Tibial nerve (tissue), 4 donors: ENCODE data around the gene FOXF2. TPM values are rescaled to one million over a fixed set of nuclear protein-coding genes. Genes with fewer than 3 reads are reported as not detected.

Experiments used
- DNase-seq, 2 donors: peaks; one replicate each; pipeline ENCODE4 v3.0.0-alpha.2; 2019; ENCODE audit warnings: low spot score in 2 of 2
- H3K27ac ChIP-seq, 4 donors: fragments of 200-600 bp; sonication (generic) in 3 of 4; one replicate each; pipeline ENCODE4 v1.5.1; 2017 to 2019; ENCODE audit warnings: mild to moderate bottlenecking in 1 of 4
- H3K27me3 ChIP-seq, 2 donors: fragments of 200-600 bp; sonication (generic) in 1 of 2; one replicate each; pipeline versions ENCODE4 v1.5.1 to v1.6.0; 2017 to 2019
- H3K36me3 ChIP-seq, 3 donors: fragments of 200-600 bp; sonication (generic); one replicate each; pipeline ENCODE4 v1.5.1; 2018 to 2019
- H3K4me1 ChIP-seq, 4 donors: fragments of 200-600 bp; sonication (generic) in 3 of 4; one replicate each; pipeline ENCODE4 v1.5.1; 2017 to 2019
- H3K4me3 ChIP-seq, 4 donors: fragments of 200-600 bp; sonication (generic) in 3 of 4; one replicate each; pipeline ENCODE4 v1.5.1; 2017 to 2019; ENCODE audit warnings: mild to moderate bottlenecking in 1 of 4, moderate library complexity in 1 of 4
- H3K9me3 ChIP-seq, 4 donors: fragments of 200-600 bp; sonication (generic) in 3 of 4; one replicate each; pipeline ENCODE4 v1.5.1; 2017 to 2019
- CTCF ChIP-seq, 5 experiments: fragments of 200-600 bp in 3 of 5; fragments of 450-650 bp in 2 of 5; sonication (generic) in 3 of 5; IDR thresholded peaks; one replicate each; pipeline ENCODE4 v1.5.1; 2016 to 2019; ENCODE audit warnings: antibody characterized with exemption in 5 of 5, mild to moderate bottlenecking in 3 of 5, moderate library complexity in 2 of 5
- EP300 ChIP-seq, 2 donors: sonication (generic); formaldehyde crosslinking; IDR thresholded peaks; one replicate each; pipeline ENCODE4 v1.6.1; 2017; ENCODE audit warnings: antibody characterized with exemption in 2 of 2, mild to moderate bottlenecking in 1 of 2
- POLR2A ChIP-seq, 2 donors: fragments of 450-650 bp; IDR thresholded peaks; one replicate each; pipeline ENCODE4 v1.6.1; 2017; ENCODE audit warnings: antibody characterized with exemption in 2 of 2, mild to moderate bottlenecking in 2 of 2, moderate library complexity in 2 of 2
- WGBS, 2 donors: methylation state at CpG; one replicate each; pipeline ENCODE4 v1.1.5; 2018; 5-methylcytosine and 5-hydroxymethylcytosine counted together
- total RNA-seq, 4 donors: library from RNA; depleted of rRNA; stranded (reverse); fragments of >200 nt; gene quantifications; one replicate each; pipeline ENCODE4 v1.1.0, GENCODE V29; 2016

Gene FOXF2
- total RNA-seq, 4 donors from 2014 or later, result 0.21 to 2.4 (median 0.71) TPM

GRCh38 chr6:1402868-1403267 is 13.5 kb downstream of the FOXF2 start:
- no peak for DNase-seq
- no peak overlapping the region for H3K27ac ChIP-seq
- 92 to 93% methylated on average over 2 of the region's 2 CpGs for WGBS, 2 donors
- H3K27me3 ChIP-seq, result peaks cover 0 to 27% of the 10 kb centered on the region in 2 donors
- peaks cover 0 to 10% (median 0%) of the 10 kb centered on the region in 4 donors for H3K4me1 ChIP-seq
- H3K36me3 ChIP-seq, result no peaks in the 10 kb centered on the region
- TF ChIP-seq EP300 (IDR thresholded peaks at IDR 0.05) (no peak), CTCF (IDR thresholded peaks at IDR 0.05) (no peak), POLR2A (IDR thresholded peaks at IDR 0.05) (no peak)
- no peak overlapping the region for H3K4me3 ChIP-seq
- H3K9me3 ChIP-seq, result peaks cover 0 to 6% (median 0%) of the 10 kb centered on the region in 4 donors

- peaks cover 0 to 6% (median 0%) of the 10 kb centered on the region in 4 donors for H3K9me3 ChIP-seq
- DNase-seq, result no peak
- no peak for TF ChIP-seq POLR2A (IDR thresholded peaks at IDR 0.05)
- no peak for TF ChIP-seq CTCF (IDR thresholded peaks at IDR 0.05)
- TF ChIP-seq EP300 (IDR thresholded peaks at IDR 0.05), result no peak
Observed at GRCh38 chr6:1403851-1404712, 14.7 kb downstream of the FOXF2 start.

GRCh38 chr6:1404713-1405098 is 15.3 kb downstream of the FOXF2 start:
- WGBS, 2 donors, result 82 to 93% methylated on average over 4 of the region's 4 CpGs
- Histone ChIP-seq H3K27me3 (peaks cover 0 to 10% of the 10 kb centered on the region in 2 donors), H3K4me1 (peaks cover 0 to 10% (median 0%) of the 10 kb centered on the region in 4 donors), H3K9me3 (peaks cover 0 to 6% (median 0%) of the 10 kb centered on the region in 4 donors), H3K27ac (no peak overlapping the region), H3K4me3 (no peak overlapping the region), H3K36me3 (no peaks in the 10 kb centered on the region)
- DNase-seq, result no peak
- TF ChIP-seq EP300 (IDR thresholded peaks at IDR 0.05) (no peak), CTCF (IDR thresholded peaks at IDR 0.05) (no peak), POLR2A (IDR thresholded peaks at IDR 0.05) (no peak)

More at GRCh38 chr6:1403851-1404712, 14.7 kb downstream of the FOXF2 start:
- no peaks in the 10 kb centered on the region for H3K36me3 ChIP-seq
- H3K4me3 ChIP-seq, result no peak overlapping the region
- no peak overlapping the region for H3K27ac ChIP-seq
- H3K4me1 ChIP-seq, result peaks cover 0 to 10% (median 0%) of the 10 kb centered on the region in 4 donors
- WGBS, 2 donors, result 80 to 84% methylated on average over 12 of the region's 12 CpGs
- peaks cover 0 to 16% of the 10 kb centered on the region in 2 donors for H3K27me3 ChIP-seq

- Histone ChIP-seq H3K36me3 (no peaks in the 10 kb centered on the region), H3K4me3 (no peak overlapping the region), H3K9me3 (peaks cover 0 to 6% (median 0%) of the 10 kb centered on the region in 4 donors), H3K27ac (no peak overlapping the region), H3K27me3 (peaks cover 0 to 6% of the 10 kb centered on the region in 2 donors), H3K4me1 (peaks cover 0 to 10% (median 0%) of the 10 kb centered on the region in 4 donors)
- no peak for DNase-seq
- TF ChIP-seq CTCF (IDR thresholded peaks at IDR 0.05) (no peak), EP300 (IDR thresholded peaks at IDR 0.05) (no peak), POLR2A (IDR thresholded peaks at IDR 0.05) (no peak)
- 69 to 74% methylated on average over 6 of the region's 6 CpGs for WGBS, 2 donors
Observed at GRCh38 chr6:1405221-1405620, 15.8 kb downstream of the FOXF2 start.
